ENCODE results near the gene GOLGA5. TPM values are rescaled to one million over a fixed set of nuclear protein-coding genes. Genes with fewer than 3 reads are reported as not detected.

GOLGA5 gene
- total and polyA plus RNA-seq, 2 of the 8 experiments (the other 6 are each of a cell fraction or from before 2014, with no cell fraction given), result 13.0 to 25.4 TPM

- Histone ChIP-seq H3K4me2 (ENCODE audit: insufficient read depth in 1 of 2, low read depth in 2 of 2, low read length in 2 of 2) (no peak overlapping the region), H2BK120ac (replicated peaks; ENCODE audit: low read depth, low read length) (no peak overlapping the region), H3K9me3 (ENCODE audit: insufficient read depth in 2 of 2, low read depth in 1 of 2, low read length in 1 of 2) (peaks cover 0 to under 1% of the 10 kb centered on the region in 2 experiments; a peak in 1 of 4 replicates), H3K14ac (ENCODE audit: insufficient read length) (no peak overlapping the region), H3K23me2 (ENCODE audit: low read depth, low read length) (no peaks in the 10 kb centered on the region), H3K4me3 (ENCODE audit: extremely low read depth in 1 of 4, insufficient read depth in 2 of 4, low read depth in 3 of 4, low read length in 4 of 4) (no peak overlapping the region), H3K79me1 (ENCODE audit: low read depth, low read length) (no peaks in the 10 kb centered on the region), H2BK12ac (ENCODE audit: low read depth, low read length) (no peak overlapping the region), H4K20me1 (replicated peaks in 1 of 2; ENCODE audit: control insufficient read depth in 1 of 2, insufficient read depth in 2 of 2, low read length in 2 of 2) (no peaks in the 10 kb centered on the region), H3K9ac (replicated peaks in 1 of 4; ENCODE audit: extremely low read depth in 1 of 4, low read depth in 3 of 4, low read length in 3 of 4) (no peak overlapping the region), H2BK15ac (ENCODE audit: low read length) (no peak overlapping the region), H4K91ac (replicated peaks; ENCODE audit: insufficient read length, low read length) (no peak overlapping the region), H3K79me2 (ENCODE audit: control insufficient read depth in 1 of 2, insufficient read depth in 2 of 2, low read length in 2 of 2) (no peaks in the 10 kb centered on the region), H3K27ac (ENCODE audit: low read depth, low read length) (no peak overlapping the region), H3K27me3 (replicated peaks in 1 of 4; ENCODE audit: control insufficient read depth in 3 of 4, extremely low read depth in 1 of 4, insufficient read depth in 3 of 4, low read length in 3 of 4) (no peaks in the 10 kb centered on the region; a peak in 1 of 7 replicates), H3K56ac (replicated peaks; ENCODE audit: insufficient read length, low read depth, low read length) (no peak overlapping the region), H2BK5ac (ENCODE audit: low read depth, low read length) (no peak overlapping the region), H4K8ac (ENCODE audit: extremely low read depth, insufficient read depth, low read length) (no peak overlapping the region), H3K23ac (ENCODE audit: insufficient read length) (no peak overlapping the region), H3K4me1 (replicated peaks in 1 of 4; ENCODE audit: control insufficient read depth in 3 of 4, insufficient read depth in 4 of 4, low read length in 3 of 4) (peaks cover 0 to 3% (median 0%) of the 10 kb centered on the region in 4 experiments; a peak in 1 of 7 replicates), H3K18ac (ENCODE audit: extremely low read depth, low read length) (no peak overlapping the region), H3K36me3 (ENCODE audit: control insufficient read depth in 2 of 4, insufficient read depth in 4 of 4, low read length in 3 of 4) (no peaks in the 10 kb centered on the region), H2AK5ac (ENCODE audit: low read depth, low read length) (no peak overlapping the region), H4K5ac (ENCODE audit: insufficient read length, low read depth, low read length) (no peak overlapping the region), H2BK20ac (ENCODE audit: low read length) (no peak overlapping the region), H3K4ac (replicated peaks; ENCODE audit: insufficient read length, low read depth, low read length) (no peak overlapping the region), H2AFZ (ENCODE audit: low read length) (no peak overlapping the region)
- FAIRE-seq (no peak), DNase-seq (ENCODE audit: low read depth in 1 of 2, low spot score in 2 of 2) (no peak)
- CTCF ChIA-PET (ENCODE audit: partially characterized antibody), result interaction anchor here (0.7 to 2.8 kb wide), 13 partner anchors 9 to 97 kb away, joined by 3 to 40 read pairs (median 5); partner anchors contain the start of gene LGMN
- WGBS, 2 experiments (ENCODE audit: extremely low coverage in 1 of 2, insufficient coverage in 1 of 2, insufficient read length in 1 of 2, insufficient replicate concordance in 2 of 2, low coverage in 1 of 2, low lambda C conversion rate in 2 of 2, missing lambda C conversion rate in 1 of 2), result 76% methylated on average over 2 of the region's 2 CpGs; no CpG with 5 or more reads in 1 of the 2 experiments
- POLR2A ChIA-PET (ENCODE audit: partially characterized antibody), result interaction anchor here (1.6 to 1.8 kb wide), 2 partner anchors 36 to 96 kb away, joined by 4 read pairs; partner anchors contain the start of gene LGMN
- TF ChIP-seq TCF12 (IDR thresholded peaks at IDR 0.05; ENCODE audit: low read depth, low read length) (no peak), HDAC2 (IDR thresholded peaks at IDR 0.05; ENCODE audit: borderline replicate concordance in 1 of 2, low read depth in 2 of 2, low read length in 2 of 2) (no peak), KDM1A (IDR thresholded peaks at IDR 0.05; ENCODE audit: borderline replicate concordance, low read length) (no peak), CTCF (IDR thresholded peaks at IDR 0.05; ENCODE audit: control extremely low read depth in 1 of 3, insufficient read depth in 1 of 3, low read depth in 1 of 3, low read length in 3 of 3) (peak in 2 of 3 experiments; percentile 37 to 38; a peak in 2 of 4 replicates), RNF2 (IDR thresholded peaks at IDR 0.05; ENCODE audit: borderline replicate concordance, low read depth, low read length, missing control alignments, poor library complexity, severe bottlenecking) (no peak), RAD21 (IDR thresholded peaks at IDR 0.05 in 1 of 2, conservative IDR thresholded peaks at IDR 0.05 in 1 of 2; ENCODE audit: low read depth in 2 of 2, low read length in 2 of 2) (peak; percentile 60 to 62), CHD1 (IDR thresholded peaks at IDR 0.05; ENCODE audit: low read depth, low read length) (no peak), RFX5 (IDR thresholded peaks at IDR 0.05; ENCODE audit: borderline replicate concordance, low read depth, low read length) (no peak)
These were observed 10.2 kb upstream of the GOLGA5 start for GRCh38 chr14:92783813-92784431.
